ENCODE data around the gene TAX1BP3. TPM values are rescaled to one million over a fixed set of nuclear protein-coding genes. Genes with fewer than 3 reads are reported as not detected.

Gene TAX1BP3
- total and polyA plus RNA-seq, 9 of the 15 experiments (the other 6 are each of a cell fraction or from before 2014, with no cell fraction given) = 0.99 to 14.5 (median 6.2) TPM

DNA sequence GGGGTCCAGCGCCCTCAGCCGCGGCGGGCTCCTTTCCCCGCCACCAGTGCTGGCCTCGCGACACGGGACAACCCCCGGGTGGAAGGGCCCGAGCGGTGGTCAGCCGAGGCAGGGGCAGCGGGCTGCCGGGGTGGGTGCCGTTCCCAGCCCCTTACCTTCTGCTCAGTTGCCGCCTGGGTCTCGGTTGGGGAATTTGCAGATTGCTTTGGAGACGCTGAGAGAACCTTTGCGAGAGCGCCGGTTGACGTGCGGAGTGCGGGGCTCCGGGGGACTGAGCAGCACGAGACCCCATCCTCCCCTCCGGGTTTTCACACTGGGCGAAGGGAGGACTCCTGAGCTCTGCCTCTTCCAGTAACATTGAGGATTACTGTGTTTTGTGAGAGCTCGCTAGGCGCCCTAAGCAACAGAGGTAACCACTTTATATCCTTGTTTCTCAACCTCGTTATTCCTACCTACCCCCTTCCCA, 31.4 kb downstream of the TAX1BP3 start:
- CTCF ChIA-PET (ENCODE audit: low intra/inter-chr PET ratio) = no interaction called here
- WGBS (ENCODE audit: insufficient coverage, low coverage, missing lambda C conversion rate) = 2% methylated on average over 25 of the region's 31 CpGs
- POLR2A ChIA-PET = interaction anchor here (0.6 to 1.0 kb wide), 5 partner anchors 10 to 737 kb away, joined by 3 to 7 read pairs (median 4); no protein-coding TSS in a partner anchor
- peaks cover 20% of the 10 kb centered on the region for H3K79me2 ChIP-seq (ENCODE audit: control insufficient read depth, insufficient read depth, low read length)
- TF ChIP-seq KDM5B (IDR thresholded peaks at IDR 0.05; ENCODE audit: insufficient replicate concordance, low read depth, low read length) = peak; percentile 30
- TF ChIP-seq SUPT5H (IDR thresholded peaks at IDR 0.05) = no peak
- TF ChIP-seq STAT5A (IDR thresholded peaks at IDR 0.05; ENCODE audit: borderline replicate concordance, low read length) = no peak
- TF ChIP-seq SAP30 (IDR thresholded peaks at IDR 0.05; ENCODE audit: borderline replicate concordance, insufficient read depth, low read depth, low read length, poor library complexity, severe bottlenecking) = peak; percentile 37
- TF ChIP-seq NR2C2 (CRISPR knock-in tag; IDR thresholded peaks at IDR 0.05) = no peak
- TF ChIP-seq NR2C2 (tag; IDR thresholded peaks at IDR 0.05) = peak; percentile 29; the same call in 1 of the 2 replicates
- TF ChIP-seq SMC3 (conservative IDR thresholded peaks at IDR 0.05; ENCODE audit: insufficient read depth, low read depth, low read length) = no peak
- TF ChIP-seq L3MBTL2 (IDR thresholded peaks at IDR 0.05) = peak; percentile 13; the same call in 1 of the 2 replicates
- TF ChIP-seq, protein P1, sequence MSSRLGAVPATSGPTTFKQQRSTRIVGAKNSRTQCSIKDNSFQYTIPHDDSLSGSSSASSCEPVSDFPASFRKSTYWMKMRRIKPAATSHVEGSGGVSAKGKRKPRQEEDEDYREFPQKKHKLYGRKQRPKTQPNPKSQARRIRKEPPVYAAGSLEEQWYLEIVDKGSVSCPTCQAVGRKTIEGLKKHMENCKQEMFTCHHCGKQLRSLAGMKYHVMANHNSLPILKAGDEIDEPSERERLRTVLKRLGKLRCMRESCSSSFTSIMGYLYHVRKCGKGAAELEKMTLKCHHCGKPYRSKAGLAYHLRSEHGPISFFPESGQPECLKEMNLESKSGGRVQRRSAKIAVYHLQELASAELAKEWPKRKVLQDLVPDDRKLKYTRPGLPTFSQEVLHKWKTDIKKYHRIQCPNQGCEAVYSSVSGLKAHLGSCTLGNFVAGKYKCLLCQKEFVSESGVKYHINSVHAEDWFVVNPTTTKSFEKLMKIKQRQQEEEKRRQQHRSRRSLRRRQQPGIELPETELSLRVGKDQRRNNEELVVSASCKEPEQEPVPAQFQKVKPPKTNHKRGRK (tag; IDR thresholded peaks at IDR 0.05) = no peak
- peak; percentile 70 for TF ChIP-seq ARID4B (CRISPR knock-in tag; IDR thresholded peaks at IDR 0.05)
- H3K36me3 ChIP-seq (ENCODE audit: control insufficient read depth, insufficient read depth, low read length) = peaks cover 11% of the 10 kb centered on the region; the same call in 2 of the 3 replicates
- intact Hi-C loops (cut with micrococcal nuclease) = loop anchor here (5.0 kb wide), 1 partner anchor 35 kb away; no protein-coding TSS in a partner anchor
- no peak overlapping the region for H3K27ac ChIP-seq (ENCODE audit: extremely low read depth, low read depth, low read length)
- peak overlapping the region; percentile 63 for H3K4me3 ChIP-seq
- H3K27me3 ChIP-seq (ENCODE audit: control insufficient read depth in 2 of 2, insufficient read depth in 2 of 2, low read length in 2 of 2) = no peaks in the 10 kb centered on the region
- no TSS peak for BruUV-seq (replicated peaks)
- H3K4me1 ChIP-seq (replicated peaks in 1 of 2; ENCODE audit: control insufficient read depth in 2 of 2, insufficient read depth in 2 of 2, low read length in 2 of 2) = peaks cover 21 to 31% of the 10 kb centered on the region in 2 experiments
- peak overlapping the region; percentile 72 to 94 for H3K9ac ChIP-seq (ENCODE audit: insufficient read depth in 1 of 2, low read depth in 2 of 2, low read length in 2 of 2)
- H4K20me1 ChIP-seq (replicated peaks; ENCODE audit: control insufficient read depth, insufficient read depth, low read length) = no peaks in the 10 kb centered on the region
- H3K9me3 ChIP-seq (replicated peaks; ENCODE audit: control insufficient read depth, insufficient read depth, low read depth, low read length) = no peaks in the 10 kb centered on the region
- FAIRE-seq = no peak
- no peak; the same call in 2 of the 3 replicates for ATAC-seq
- no peak for DNase-seq (ENCODE audit: extremely low read depth in 1 of 4, low spot score in 3 of 4)
- H2AFZ ChIP-seq (ENCODE audit: low read depth, low read length) = peak overlapping the region; percentile 98
- no peaks in the 10 kb centered on the region for H3K9me1 ChIP-seq (ENCODE audit: control insufficient read depth, insufficient read depth, low read length)
- in situ Hi-C loops (cut with MboI) = no loop called here
- peak overlapping the region; percentile 75 for H3K4me2 ChIP-seq (ENCODE audit: insufficient read depth, low read length)

Measured in K562 (cell line).